Measurements from ENCODE around the gene SND1. TPM values are rescaled to one million over a fixed set of nuclear protein-coding genes. Genes with fewer than 3 reads are reported as not detected.

Gene SND1
- total RNA-seq, 1 donor, result 241 TPM

- TF ChIP-seq, protein P1, sequence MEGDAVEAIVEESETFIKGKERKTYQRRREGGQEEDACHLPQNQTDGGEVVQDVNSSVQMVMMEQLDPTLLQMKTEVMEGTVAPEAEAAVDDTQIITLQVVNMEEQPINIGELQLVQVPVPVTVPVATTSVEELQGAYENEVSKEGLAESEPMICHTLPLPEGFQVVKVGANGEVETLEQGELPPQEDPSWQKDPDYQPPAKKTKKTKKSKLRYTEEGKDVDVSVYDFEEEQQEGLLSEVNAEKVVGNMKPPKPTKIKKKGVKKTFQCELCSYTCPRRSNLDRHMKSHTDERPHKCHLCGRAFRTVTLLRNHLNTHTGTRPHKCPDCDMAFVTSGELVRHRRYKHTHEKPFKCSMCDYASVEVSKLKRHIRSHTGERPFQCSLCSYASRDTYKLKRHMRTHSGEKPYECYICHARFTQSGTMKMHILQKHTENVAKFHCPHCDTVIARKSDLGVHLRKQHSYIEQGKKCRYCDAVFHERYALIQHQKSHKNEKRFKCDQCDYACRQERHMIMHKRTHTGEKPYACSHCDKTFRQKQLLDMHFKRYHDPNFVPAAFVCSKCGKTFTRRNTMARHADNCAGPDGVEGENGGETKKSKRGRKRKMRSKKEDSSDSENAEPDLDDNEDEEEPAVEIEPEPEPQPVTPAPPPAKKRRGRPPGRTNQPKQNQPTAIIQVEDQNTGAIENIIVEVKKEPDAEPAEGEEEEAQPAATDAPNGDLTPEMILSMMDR (IDR thresholded peaks at IDR 0.05; ENCODE audit: insufficient read depth, low read depth, low read length), result no peak
- DNase-seq (ENCODE audit: low read depth), result peak; percentile 56
- H3K4me3 ChIP-seq (ENCODE audit: low read depth, low read length), result no peak overlapping the region
These were observed 115.0 kb downstream of the SND1 start for GRCh38 chr7:127766831-127767459.

DNA sequence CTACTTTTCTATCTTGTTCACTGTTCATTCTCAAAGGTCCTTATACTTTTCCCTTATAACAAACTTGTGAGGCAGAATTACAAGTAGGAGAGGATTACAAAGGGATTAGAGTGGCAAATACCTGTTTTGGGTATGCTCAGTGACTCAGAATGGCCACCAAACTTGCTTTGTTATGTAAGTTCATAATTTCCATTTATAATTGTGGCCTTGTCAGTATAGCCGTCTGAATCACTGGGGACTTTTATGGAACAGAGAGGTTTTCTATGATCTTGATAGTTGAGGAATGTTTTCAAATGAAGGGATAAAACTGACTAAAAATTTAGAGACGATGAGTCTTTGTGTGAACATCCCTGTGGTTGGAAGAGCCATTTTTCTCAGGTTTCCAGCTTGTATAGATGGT lies 116.2 kb downstream of the SND1 start:
- TF ChIP-seq, protein P1 (IDR thresholded peaks at IDR 0.05; ENCODE audit: insufficient read depth, low read depth, low read length), result no peak
- no peak for DNase-seq (ENCODE audit: low read depth)
- no peak overlapping the region for H3K4me3 ChIP-seq (ENCODE audit: low read depth, low read length)

GRCh38 chr7:127769137-127769536 lies 117.1 kb downstream of the SND1 start:
- DNase-seq (ENCODE audit: low read depth), result no peak
- H3K4me3 ChIP-seq (ENCODE audit: low read depth, low read length), result no peak overlapping the region
- TF ChIP-seq, protein P1 (IDR thresholded peaks at IDR 0.05; ENCODE audit: insufficient read depth, low read depth, low read length), result no peak

GRCh38 chr7:127769696-127770400 lies 117.9 kb downstream of the SND1 start:
- no peak overlapping the region for H3K4me3 ChIP-seq (ENCODE audit: low read depth, low read length)
- DNase-seq (ENCODE audit: low read depth), result peak; percentile 37
- TF ChIP-seq, protein P1 (IDR thresholded peaks at IDR 0.05; ENCODE audit: insufficient read depth, low read depth, low read length), result no peak

DNA sequence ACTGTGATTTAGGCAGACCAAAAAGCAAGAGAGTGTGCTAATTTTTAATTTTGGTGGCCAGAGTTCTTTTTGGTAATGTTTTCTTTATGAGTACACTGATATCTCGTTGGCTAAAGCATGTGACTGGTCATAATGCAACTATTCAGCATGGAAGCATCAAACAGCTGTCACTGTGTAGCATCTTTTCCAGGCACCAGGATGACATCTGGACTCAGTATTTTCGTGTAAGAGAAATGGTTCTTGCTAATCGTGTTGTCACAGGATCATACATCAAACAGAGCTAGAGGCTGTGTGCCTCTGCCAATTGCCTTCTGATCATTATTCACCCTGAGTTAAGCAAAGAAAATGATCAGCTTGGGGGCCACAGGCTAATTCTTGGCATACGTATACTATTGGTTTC lies 118.9 kb downstream of the SND1 start:
- TF ChIP-seq, protein P1 (IDR thresholded peaks at IDR 0.05; ENCODE audit: insufficient read depth, low read depth, low read length), result no peak
- peak; percentile 56 for DNase-seq (ENCODE audit: low read depth)
- no peak overlapping the region for H3K4me3 ChIP-seq (ENCODE audit: low read depth, low read length)

GRCh38 chr7:127771707-127772106 lies 119.7 kb downstream of the SND1 start:
- H3K4me3 ChIP-seq (ENCODE audit: low read depth, low read length), result no peak overlapping the region
- TF ChIP-seq, protein P1 (IDR thresholded peaks at IDR 0.05; ENCODE audit: insufficient read depth, low read depth, low read length), result no peak

More at GRCh38 chr7:127771707-127772106, 119.7 kb downstream of the SND1 start:
- DNase-seq (ENCODE audit: low read depth), result no peak
